ENCODE data around the gene COQ8A. TPM values are rescaled to one million over a fixed set of nuclear protein-coding genes. Genes with fewer than 3 reads are reported as not detected.

The COQ8A gene
- total RNA-seq, 1 donor from 2014 or later: 13.8 TPM

GRCh38 chr1:226984521-226985238 lies 44.6 kb downstream of the COQ8A start:
- TF ChIP-seq EZH2phosphoT487 (IDR thresholded peaks at IDR 0.05) (no peak), CTCF (IDR thresholded peaks at IDR 0.05) (no peak), EZH2 (IDR thresholded peaks at IDR 0.05) (no peak)
- no peak overlapping the region for H2AFZ ChIP-seq (replicated peaks)
- no peaks in the 10 kb centered on the region for H3K79me2 ChIP-seq (ENCODE audit: low read depth)
- DNase-seq (ENCODE audit: low spot score): no peak
- no peaks in the 10 kb centered on the region for H3K36me3 ChIP-seq
- H3F3A ChIP-seq (ENCODE audit: low read depth): peaks cover 17% of the 10 kb centered on the region
- no peaks in the 10 kb centered on the region for H3K9me3 Mint-ChIP-seq
- no peaks in the 10 kb centered on the region for H3K9me3 ChIP-seq (ENCODE audit: low read depth)
- peaks cover 10% of the 10 kb centered on the region for H3K4me1 Mint-ChIP-seq
- no peak overlapping the region for H3K4me3 ChIP-seq
- H3K4me2 ChIP-seq: no peak overlapping the region
- H4K20me1 ChIP-seq (ENCODE audit: low read depth): no peaks in the 10 kb centered on the region
- H3K9ac ChIP-seq: no peak overlapping the region
- H3K27ac Mint-ChIP-seq: no peak overlapping the region
- no peak overlapping the region for H3K27ac ChIP-seq
- peaks cover 8% of the 10 kb centered on the region for H3K36me3 Mint-ChIP-seq
- H3K4me3 Mint-ChIP-seq: no peak overlapping the region
- peaks cover 3% of the 10 kb centered on the region for H3K27me3 Mint-ChIP-seq (ENCODE audit: insufficient read depth, low read depth)
- H3K27me3 ChIP-seq: no peaks in the 10 kb centered on the region
- H3K4me1 ChIP-seq: peaks cover 15% of the 10 kb centered on the region

GRCh38 chr1:226985239-226985838 lies 45.2 kb downstream of the COQ8A start:
- Histone ChIP-seq H3K9me3 (ENCODE audit: low read depth) (no peaks in the 10 kb centered on the region), H4K20me1 (ENCODE audit: low read depth) (no peaks in the 10 kb centered on the region), H2AFZ (replicated peaks) (no peak overlapping the region), H3F3A (ENCODE audit: low read depth) (peaks cover 18% of the 10 kb centered on the region), H3K27ac (no peak overlapping the region), H3K4me3 (no peak overlapping the region), H3K9ac (no peak overlapping the region), H3K4me1 (peaks cover 15% of the 10 kb centered on the region), H3K27me3 (no peaks in the 10 kb centered on the region), H3K4me2 (no peak overlapping the region), H3K36me3 (no peaks in the 10 kb centered on the region), H3K79me2 (ENCODE audit: low read depth) (no peaks in the 10 kb centered on the region)
- H3K27ac Mint-ChIP-seq: no peak overlapping the region
- no peak for DNase-seq (ENCODE audit: low spot score)
- peaks cover 12% of the 10 kb centered on the region for H3K4me1 Mint-ChIP-seq
- H3K36me3 Mint-ChIP-seq: peaks cover 8% of the 10 kb centered on the region
- no peak overlapping the region for H3K4me3 Mint-ChIP-seq
- no peaks in the 10 kb centered on the region for H3K9me3 Mint-ChIP-seq
- peaks cover 3% of the 10 kb centered on the region for H3K27me3 Mint-ChIP-seq (ENCODE audit: insufficient read depth, low read depth)
- no peak for TF ChIP-seq CTCF (IDR thresholded peaks at IDR 0.05)
- no peak for TF ChIP-seq EZH2 (IDR thresholded peaks at IDR 0.05)
- no peak for TF ChIP-seq EZH2phosphoT487 (IDR thresholded peaks at IDR 0.05)

GRCh38 chr1:226985839-226986463 lies 45.9 kb downstream of the COQ8A start:
- Histone ChIP-seq H3K4me3 (no peak overlapping the region), H3K27me3 (no peaks in the 10 kb centered on the region), H3K79me2 (ENCODE audit: low read depth) (no peaks in the 10 kb centered on the region), H3K36me3 (no peaks in the 10 kb centered on the region), H3K9me3 (ENCODE audit: low read depth) (no peaks in the 10 kb centered on the region), H2AFZ (replicated peaks) (no peak overlapping the region), H3K9ac (no peak overlapping the region), H4K20me1 (ENCODE audit: low read depth) (no peaks in the 10 kb centered on the region), H3K4me2 (no peak overlapping the region), H3K4me1 (peaks cover 15% of the 10 kb centered on the region), H3F3A (ENCODE audit: low read depth) (peaks cover 18% of the 10 kb centered on the region), H3K27ac (no peak overlapping the region)
- H3K36me3 Mint-ChIP-seq: peaks cover 8% of the 10 kb centered on the region
- no peak overlapping the region for H3K27ac Mint-ChIP-seq
- no peak for TF ChIP-seq CTCF (IDR thresholded peaks at IDR 0.05)
- TF ChIP-seq EZH2 (IDR thresholded peaks at IDR 0.05): no peak
- no peak for TF ChIP-seq EZH2phosphoT487 (IDR thresholded peaks at IDR 0.05)
- H3K9me3 Mint-ChIP-seq: no peaks in the 10 kb centered on the region
- peaks cover 12% of the 10 kb centered on the region for H3K4me1 Mint-ChIP-seq
- H3K27me3 Mint-ChIP-seq (ENCODE audit: insufficient read depth, low read depth): peaks cover 1% of the 10 kb centered on the region
- no peak overlapping the region for H3K4me3 Mint-ChIP-seq
- DNase-seq (ENCODE audit: low spot score): no peak
